ENCODE measurements around the gene CCDC18. TPM values are rescaled to one million over a fixed set of nuclear protein-coding genes. Genes with fewer than 3 reads are reported as not detected.
"Not testable (repeated sequence)": the region's sequence is repeated elsewhere in the genome, so short reads cannot be mapped to it uniquely, and the experiment has no call there.

Gene CCDC18, protein sequence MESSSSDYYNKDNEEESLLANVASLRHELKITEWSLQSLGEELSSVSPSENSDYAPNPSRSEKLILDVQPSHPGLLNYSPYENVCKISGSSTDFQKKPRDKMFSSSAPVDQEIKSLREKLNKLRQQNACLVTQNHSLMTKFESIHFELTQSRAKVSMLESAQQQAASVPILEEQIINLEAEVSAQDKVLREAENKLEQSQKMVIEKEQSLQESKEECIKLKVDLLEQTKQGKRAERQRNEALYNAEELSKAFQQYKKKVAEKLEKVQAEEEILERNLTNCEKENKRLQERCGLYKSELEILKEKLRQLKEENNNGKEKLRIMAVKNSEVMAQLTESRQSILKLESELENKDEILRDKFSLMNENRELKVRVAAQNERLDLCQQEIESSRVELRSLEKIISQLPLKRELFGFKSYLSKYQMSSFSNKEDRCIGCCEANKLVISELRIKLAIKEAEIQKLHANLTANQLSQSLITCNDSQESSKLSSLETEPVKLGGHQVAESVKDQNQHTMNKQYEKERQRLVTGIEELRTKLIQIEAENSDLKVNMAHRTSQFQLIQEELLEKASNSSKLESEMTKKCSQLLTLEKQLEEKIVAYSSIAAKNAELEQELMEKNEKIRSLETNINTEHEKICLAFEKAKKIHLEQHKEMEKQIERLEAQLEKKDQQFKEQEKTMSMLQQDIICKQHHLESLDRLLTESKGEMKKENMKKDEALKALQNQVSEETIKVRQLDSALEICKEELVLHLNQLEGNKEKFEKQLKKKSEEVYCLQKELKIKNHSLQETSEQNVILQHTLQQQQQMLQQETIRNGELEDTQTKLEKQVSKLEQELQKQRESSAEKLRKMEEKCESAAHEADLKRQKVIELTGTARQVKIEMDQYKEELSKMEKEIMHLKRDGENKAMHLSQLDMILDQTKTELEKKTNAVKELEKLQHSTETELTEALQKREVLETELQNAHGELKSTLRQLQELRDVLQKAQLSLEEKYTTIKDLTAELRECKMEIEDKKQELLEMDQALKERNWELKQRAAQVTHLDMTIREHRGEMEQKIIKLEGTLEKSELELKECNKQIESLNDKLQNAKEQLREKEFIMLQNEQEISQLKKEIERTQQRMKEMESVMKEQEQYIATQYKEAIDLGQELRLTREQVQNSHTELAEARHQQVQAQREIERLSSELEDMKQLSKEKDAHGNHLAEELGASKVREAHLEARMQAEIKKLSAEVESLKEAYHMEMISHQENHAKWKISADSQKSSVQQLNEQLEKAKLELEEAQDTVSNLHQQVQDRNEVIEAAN (N-terminal part only)
- total RNA-seq (2014; rRNA removed; shearing (Covaris generic)) = 16.7 and 21.0 TPM in 2 replicates

- DNase-seq (ENCODE audit: low read depth) = peak; percentile 69
Observed at GRCh38 chr1:93180723-93181613, at the start of gene CCDC18. CCDC18 (plus strand) TSS chr1:93180724; CDS start chr1:93183362, 2,638 bp downstream.

- no peak for DNase-seq (ENCODE audit: low read depth)
Observed at GRCh38 chr1:93132638-93133037, 47.9 kb upstream of the CCDC18 start.

DNA sequence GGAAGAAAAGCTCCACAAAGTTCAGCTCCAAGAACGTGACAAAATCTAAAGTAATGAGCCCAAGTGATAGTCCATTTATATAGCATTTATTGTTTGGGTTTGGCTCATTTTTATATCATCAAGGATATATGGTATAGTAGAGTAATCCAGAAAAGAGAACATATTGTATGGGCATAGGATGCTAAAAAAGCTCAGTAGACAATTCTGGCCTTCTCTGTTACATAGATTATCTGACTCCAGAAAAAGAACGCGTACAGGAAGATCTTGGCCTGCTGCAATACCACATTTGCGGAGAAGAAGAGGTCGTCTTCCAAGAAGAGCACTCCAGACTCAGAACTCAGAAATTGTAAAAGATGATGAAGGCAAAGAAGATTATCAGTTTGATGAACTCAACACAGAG is 44.1 kb upstream of the CCDC18 start:
- no peak for DNase-seq (ENCODE audit: low read depth)

DNA sequence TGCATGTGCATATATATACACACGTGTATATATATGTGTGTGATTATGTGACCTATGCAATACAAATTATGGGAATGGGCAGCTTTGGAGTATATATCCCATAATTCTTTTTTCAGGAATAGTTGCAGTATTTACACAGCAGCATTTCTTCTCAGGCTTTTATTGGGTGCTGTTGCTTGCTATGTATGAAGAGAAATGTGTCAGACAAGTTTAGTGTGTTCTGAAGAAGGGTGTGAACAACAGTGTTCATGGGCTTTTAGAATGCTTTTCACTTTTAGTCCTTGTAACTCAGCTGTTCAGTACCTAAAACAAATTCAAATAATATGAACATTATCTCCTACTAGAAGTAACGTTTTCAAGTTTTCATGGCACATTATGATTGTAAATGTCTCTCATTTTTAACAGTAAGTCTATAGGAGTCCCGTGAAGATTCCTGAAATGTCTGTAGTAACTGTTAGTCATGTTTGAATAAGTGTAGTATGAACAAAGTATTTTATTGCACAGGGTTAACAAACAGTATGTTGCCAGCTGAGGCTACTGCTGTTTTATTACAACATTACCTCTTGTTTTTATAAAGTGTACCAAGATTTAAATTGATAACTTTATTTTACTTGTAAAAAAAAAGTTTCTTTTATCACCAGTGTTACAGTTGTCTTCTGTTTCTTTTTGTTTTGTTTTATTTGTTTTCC is 42.8 kb upstream of the CCDC18 start:
- no peak for DNase-seq (ENCODE audit: low read depth)

GRCh38 chr1:93140106-93140505 is 40.4 kb upstream of the CCDC18 start:
- DNase-seq (ENCODE audit: low read depth) = no peak

- DNase-seq (ENCODE audit: low read depth) = no peak
Observed at GRCh38 chr1:93142161-93142560, 38.4 kb upstream of the CCDC18 start.

DNA sequence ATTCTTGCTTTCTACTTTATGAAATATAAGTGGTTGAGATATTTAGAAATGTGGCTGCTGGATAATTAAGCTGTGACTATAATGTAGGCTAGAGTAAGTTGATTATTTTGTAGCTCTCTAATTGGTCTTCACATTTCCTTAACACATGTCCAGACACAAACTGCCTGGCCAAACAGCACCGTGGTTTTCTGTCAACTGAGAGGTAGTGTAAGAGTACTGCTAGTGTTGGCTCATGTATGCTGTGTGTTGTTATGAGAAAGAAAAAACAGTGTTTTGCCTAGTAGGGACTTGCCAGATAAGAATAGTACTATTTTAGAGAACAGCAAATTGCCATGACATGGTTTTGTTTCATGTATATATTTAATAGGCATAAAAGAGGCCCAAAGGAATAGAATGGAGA is 37.4 kb upstream of the CCDC18 start:
- DNase-seq (ENCODE audit: low read depth) = no peak

DNA sequence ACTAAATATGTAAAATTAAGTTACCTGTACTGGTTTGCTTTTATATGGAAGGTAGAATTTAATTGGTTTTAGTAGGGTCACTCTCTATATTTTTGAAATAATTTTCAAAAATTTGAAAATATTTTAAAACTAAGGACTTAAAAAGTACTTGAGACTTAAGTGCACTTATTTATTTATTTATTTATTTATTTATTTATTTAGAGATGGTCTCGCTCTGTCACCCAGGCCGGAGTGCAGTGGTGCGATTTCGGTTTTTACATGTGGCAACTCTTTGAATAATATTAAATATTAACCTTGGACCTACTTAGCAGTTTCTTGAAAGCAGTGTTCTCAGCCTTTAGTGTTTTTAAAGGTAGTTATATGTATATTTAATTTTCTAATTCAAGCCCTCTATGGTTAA is 36.8 kb upstream of the CCDC18 start:
- DNase-seq (ENCODE audit: low read depth) = no peak

DNA sequence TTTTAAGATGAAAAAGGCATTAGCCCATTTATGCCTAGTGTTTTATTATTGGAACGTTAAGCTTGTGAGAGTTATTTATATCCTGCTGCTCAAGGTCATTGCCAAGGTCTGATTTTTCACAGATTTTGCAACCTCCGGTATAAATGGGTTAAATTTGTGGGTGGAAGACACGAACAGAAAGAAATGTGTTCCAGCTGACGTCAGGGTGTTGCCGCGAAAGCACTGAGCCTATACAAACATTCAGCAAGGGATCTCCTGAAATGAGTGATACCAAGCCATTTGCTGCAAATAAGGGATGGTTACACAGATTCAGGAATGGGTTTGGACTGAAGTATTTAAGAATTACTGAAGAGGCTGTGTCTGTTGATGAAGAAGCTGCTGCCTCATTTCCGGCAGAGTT is 32.5 kb upstream of the CCDC18 start:
- no peak for DNase-seq (ENCODE audit: low read depth)

GRCh38 chr1:93150729-93151128 is 29.8 kb upstream of the CCDC18 start:
- no peak for DNase-seq (ENCODE audit: low read depth)

DNA sequence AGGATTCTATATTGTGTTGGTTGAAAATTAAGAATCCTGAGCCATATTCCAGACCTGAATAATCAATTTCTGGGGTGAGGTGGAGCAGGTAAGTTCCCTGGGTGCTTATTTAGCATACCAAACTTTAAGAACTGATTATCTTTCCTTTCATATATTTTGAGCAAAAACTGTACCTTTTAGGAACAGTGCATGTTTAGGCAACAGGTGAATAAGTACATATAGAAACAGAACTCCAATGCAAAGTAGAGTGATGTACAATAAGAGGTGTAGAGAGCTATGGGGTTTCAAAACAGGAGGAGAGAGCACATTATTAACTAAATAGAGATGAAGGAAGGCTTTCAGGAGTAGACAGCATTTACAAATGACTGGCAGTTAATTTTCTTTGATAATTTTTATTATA is 29.1 kb upstream of the CCDC18 start:
- no peak for DNase-seq (ENCODE audit: low read depth)

DNA sequence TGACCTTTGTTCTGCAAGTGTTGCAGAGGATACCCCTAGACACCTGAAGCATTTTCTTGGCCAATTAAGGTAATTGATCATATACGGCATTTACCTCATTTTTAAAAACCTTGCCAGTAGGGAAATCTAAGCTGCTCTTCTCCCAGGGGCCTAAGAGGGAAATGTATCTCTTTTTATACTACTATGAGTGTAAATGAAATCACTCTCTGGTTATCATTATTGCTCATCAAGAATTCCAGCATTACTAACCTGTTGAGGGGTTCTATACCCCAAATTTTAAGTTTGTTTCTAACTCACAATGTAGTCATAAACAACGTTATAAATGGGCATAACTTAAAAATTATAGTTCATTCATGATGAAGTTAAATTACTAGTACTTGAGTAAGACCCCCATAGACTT is 27.7 kb upstream of the CCDC18 start:
- no peak for DNase-seq (ENCODE audit: low read depth)

DNA sequence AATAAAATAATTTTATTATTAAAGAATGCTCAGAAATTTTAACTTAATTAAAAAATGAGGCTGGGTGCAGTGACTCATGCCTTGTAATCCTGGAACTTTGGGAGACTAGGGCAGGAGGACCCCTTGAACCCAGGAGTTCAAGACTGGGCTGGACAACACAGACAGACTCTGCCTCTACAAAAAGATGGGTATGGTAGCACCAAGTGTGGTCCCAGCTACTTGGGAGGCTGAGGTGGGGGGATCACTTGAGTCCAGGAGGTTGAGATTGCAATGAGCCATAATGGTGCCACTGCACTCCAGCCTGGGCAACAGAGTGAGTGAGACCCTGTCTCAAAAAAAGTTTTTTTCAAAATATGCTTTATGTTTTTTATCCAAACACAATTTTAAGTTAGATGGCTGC is 25.6 kb upstream of the CCDC18 start:
- no peak for DNase-seq (ENCODE audit: low read depth)

DNA sequence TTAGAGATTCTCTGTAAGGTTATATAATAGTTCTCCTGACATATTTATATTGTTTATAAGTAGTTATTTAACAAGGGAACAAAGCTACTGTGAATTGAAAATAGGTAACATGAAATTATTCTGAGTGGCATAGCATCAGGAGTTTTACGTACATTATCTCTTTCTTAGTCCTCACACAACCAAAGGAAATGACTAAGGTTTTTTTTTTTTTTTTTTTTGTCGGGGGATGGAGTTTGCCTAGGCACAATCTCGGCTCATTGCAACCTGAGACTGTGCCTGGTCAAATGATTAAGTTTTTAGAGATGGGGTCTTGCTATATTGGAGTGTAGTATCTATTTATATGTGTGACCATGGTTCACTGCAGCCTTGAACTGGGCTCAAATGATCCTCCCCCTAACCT is 25.2 kb upstream of the CCDC18 start:
- DNase-seq (ENCODE audit: low read depth) = no peak

DNA sequence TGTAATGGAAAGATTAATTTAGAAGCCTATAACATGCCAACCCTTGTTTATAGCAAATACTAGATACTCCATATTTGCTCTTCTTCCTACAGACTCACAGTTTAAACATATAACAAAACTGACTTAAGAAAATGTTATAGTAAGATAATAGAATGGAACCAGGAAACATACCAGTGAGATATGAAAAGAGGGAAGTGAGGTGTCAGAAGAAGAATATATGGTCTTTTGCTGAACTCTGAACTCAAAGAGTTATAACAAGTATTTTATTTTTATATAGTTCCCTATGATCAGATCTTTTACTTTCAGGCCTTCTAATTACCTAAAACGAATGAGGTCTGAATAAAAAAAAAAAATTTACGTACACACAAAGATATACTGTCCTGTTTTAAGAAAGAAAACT is 21.2 kb upstream of the CCDC18 start:
- no peak for DNase-seq (ENCODE audit: low read depth)

- not testable (repeated sequence) for DNase-seq (ENCODE audit: low read depth)
Observed at GRCh38 chr1:93163314-93163713, 17.2 kb upstream of the CCDC18 start.

GRCh38 chr1:93164816-93165215 is 15.7 kb upstream of the CCDC18 start:
- DNase-seq (ENCODE audit: low read depth) = no peak

DNA sequence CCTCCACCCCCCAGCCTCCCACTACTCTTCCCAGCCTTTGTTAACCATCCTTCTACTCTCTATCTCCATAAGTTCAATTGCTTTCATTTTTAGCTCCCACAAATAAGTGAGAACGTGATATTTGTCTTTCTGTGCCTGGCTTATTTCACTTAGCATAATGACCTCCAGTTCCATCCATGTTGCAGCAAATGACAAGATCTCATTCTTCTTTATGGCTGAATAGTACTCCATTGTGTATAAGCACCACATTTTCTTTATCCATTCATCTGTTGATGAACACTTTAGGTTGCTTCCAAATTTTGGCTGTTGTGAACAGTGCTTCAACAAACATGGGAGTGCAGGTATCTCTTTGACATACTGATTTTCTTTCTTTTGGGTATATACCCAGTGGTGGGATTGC is 14.6 kb upstream of the CCDC18 start:
- DNase-seq (ENCODE audit: low read depth) = not testable (repeated sequence)

DNA sequence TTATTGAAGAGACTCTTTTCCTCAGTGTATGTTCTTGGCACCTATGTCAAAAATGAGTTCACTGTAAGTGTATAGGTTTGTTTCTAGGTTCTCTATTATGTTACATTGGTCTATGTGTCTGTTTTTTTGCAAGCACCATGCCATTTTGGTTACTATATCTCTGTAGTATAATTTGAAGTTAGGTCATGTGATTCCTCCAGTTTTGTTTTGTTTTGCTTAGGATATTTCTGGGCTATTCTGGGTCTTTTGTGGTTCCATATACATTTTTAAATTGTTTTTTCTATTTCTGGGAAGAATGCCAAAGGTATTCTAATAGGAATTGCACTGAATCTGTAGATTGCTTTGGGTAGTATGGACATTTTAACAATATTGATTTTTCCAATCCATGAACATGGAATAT is 13.5 kb upstream of the CCDC18 start:
- DNase-seq (ENCODE audit: low read depth) = no peak

GRCh38 chr1:93170141-93170678 is 10.3 kb upstream of the CCDC18 start:
- not testable (repeated sequence) for DNase-seq (ENCODE audit: low read depth)

Measured in RPMI7951 (cell line).